Adipose tissue (tissue), 3 donors: ENCODE measurements around the gene MX1. TPM values are rescaled to one million over a fixed set of nuclear protein-coding genes. Genes with fewer than 3 reads are reported as not detected.

Source experiments
- H3K27ac ChIP-seq: one replicate; pipeline ENCODE4 v1.5.1; 2013; ENCODE audit warnings: low read depth, low read length
- WGBS, 3 donors: extraction: QIAGEN DNeasy Blood & Tissue Kit; methylation state at CpG; one replicate each; pipeline ENCODE4 v1.1.7; 2013; 5-methylcytosine and 5-hydroxymethylcytosine counted together
- polyA plus RNA-seq, 3 donors: library from polyadenylated mRNA; stranded (reverse); fragments of 200-250 nt; gene quantifications; one replicate each; pipeline ENCODE4 v1.2.3, GENCODE V29; 2013
- donor health status: healthy with polysubstance abuse.
- donor health status: Bipolar disorder and iron deficiency.
- donor health status: healthy.

Gene MX1
- polyA plus RNA-seq, 3 donors = 8.8 to 23.6 (median 12.3) TPM

DNA sequence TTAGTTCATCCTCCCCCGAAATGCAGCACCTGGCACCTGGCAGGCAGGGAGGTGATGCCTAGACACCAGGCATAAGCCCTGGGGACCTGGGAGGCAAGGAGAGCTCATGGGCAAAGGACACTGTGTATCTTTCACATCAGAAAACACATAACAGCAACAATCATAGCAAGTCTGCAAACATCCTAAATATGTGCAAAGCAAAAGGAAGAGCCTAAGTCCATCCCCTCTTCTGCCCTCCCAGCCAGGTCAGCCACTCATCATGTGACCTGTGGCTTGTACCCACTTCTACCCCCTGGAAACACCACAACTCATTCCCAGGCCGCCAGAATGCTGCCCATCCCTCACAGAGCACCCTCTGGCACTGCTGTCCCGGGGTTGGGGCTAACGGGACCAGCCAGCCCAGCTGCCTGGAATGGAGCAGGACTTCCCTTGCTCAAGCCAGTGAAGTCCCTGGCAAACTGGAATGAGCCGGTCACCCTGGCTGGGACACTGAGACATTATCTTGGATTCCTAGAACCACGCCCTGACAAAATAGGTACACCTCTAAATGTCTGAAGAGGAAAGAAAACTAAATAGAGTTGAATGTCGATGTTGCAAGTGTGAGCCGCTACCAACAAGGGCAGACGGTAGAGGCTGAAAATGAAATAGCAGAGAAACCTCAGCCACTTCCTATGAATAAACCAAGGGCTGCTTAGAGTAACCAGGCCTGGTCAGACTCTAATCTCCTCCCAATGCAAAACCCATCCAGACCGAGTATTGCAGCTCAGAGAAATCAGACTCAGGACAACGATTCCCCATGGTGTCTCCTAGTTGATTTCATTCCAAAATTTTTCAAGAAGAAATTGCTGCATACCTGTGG lies 52.5 kb downstream of the MX1 start:
- WGBS, 3 donors = 44 to 73% (median 69%) methylated on average over 11 of the region's 11 CpGs
- H3K27ac ChIP-seq = no peak overlapping the region

DNA sequence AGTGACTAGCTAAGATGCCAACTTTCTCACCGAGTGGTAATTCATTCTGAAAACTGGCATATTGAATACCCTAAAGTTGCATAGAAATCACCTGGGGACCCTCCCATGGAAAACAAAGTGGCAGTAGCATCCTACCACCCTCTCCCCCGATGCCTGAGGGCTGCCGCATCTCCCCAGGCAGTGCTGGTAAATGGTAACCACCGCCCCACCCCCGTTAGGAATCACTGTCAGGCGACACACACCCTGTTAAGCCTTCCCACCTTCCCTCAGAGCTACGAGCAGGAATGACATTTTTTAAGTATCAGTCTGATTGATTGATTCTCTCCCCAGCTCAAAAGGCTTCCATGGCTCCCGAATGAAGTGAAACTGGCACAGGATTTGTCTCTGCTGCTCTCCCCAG lies 53.6 kb downstream of the MX1 start:
- 57 to 71% (median 67%) methylated on average over 8 of the region's 8 CpGs for WGBS, 3 donors
- H3K27ac ChIP-seq = no peak overlapping the region

DNA sequence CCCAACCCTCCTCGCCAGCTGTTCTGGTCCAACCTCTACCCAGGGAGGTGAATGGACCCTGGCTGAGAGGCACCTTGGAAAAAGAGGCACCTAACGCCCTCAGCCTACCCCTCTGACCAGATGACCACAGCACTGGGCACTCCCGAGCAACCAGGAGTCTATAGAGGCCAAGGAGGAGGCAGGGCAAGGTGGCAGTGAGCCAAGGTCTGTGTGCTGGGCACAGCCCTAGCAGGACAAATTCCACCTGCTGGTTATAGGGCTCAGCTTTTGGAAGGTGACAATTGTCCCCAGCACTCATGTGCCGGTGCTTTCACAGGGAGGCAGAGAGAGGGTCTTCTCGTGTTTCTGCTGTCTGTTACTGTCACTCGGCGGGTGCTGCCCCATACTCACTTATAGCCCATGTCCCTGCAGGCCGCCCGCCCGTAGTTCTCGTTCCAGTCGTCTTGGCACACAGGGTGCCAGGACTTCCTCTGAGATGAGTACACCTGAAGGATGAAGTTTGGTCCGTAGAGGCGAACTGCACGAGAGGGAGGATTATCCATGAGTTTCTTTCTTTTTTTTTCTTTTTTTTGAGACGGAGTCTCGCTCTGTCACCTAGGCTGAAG lies 54.1 kb downstream of the MX1 start:
- H3K27ac ChIP-seq = no peak overlapping the region
- WGBS, 3 donors = 67 to 87% (median 85%) methylated on average over 17 of the region's 17 CpGs

DNA sequence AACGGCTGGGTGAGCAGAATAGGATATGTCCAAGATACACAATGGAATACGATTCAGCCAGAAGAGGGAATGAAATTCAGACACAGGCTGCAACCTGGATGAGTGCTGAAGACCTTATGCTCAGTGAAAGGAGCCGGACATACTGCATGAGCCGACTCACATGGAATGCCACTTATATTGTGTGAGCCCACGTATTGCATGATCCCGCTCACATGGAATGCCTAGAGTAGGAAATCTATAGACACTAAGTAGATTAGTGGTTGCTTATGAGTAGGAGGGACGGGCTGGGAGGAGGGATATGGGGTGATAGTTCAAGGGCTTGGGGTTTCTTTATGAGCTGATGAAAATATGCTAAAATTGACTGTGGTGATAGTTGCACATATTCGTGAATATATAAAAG lies 55.2 kb downstream of the MX1 start:
- no peak overlapping the region for H3K27ac ChIP-seq
- 79 to 88% (median 83%) methylated on average over 8 of the region's 8 CpGs for WGBS, 3 donors

DNA sequence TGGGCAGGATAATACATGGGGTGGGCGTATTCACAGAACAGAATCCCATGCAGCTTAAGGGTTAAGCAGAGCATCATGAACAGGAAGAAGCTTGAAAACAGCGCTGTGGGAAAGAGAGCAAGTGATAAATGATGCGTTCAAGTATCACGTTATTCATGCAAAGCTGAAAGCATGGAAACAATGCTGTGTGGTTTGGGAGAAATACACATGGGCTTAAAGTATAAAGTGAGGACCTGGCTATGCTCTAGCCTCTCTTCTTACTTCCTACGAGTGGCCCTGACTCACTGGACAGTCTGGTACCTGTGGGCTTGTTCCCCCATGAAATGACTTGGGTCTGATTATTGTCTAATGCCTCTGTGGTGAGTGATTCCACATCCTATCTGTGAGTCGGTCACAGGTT lies 56.3 kb downstream of the MX1 start:
- 25 to 46% (median 26%) methylated on average over 6 of the region's 6 CpGs for WGBS, 3 donors
- no peak overlapping the region for H3K27ac ChIP-seq

DNA sequence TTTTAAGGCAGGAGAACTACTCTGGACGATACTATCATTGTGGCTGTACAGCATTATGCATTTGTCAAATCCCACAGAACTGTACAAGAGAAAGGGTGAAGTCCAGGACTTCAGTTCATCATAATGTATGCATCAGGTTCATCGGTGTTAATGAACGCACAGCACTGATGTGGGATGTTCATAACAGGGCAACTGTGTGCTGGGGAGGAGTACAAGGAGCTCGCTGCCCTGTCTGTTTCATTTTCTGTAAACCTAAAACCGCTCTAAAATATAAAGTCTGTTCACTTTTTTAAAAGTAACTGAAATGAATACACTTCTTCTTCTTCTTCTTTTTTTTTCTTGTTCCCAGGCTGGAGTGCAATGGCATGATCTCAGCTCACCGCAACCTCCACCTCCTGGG lies 56.9 kb downstream of the MX1 start:
- 87 to 93% (median 89%) methylated on average over 6 of the region's 6 CpGs for WGBS, 3 donors
- no peak overlapping the region for H3K27ac ChIP-seq

DNA sequence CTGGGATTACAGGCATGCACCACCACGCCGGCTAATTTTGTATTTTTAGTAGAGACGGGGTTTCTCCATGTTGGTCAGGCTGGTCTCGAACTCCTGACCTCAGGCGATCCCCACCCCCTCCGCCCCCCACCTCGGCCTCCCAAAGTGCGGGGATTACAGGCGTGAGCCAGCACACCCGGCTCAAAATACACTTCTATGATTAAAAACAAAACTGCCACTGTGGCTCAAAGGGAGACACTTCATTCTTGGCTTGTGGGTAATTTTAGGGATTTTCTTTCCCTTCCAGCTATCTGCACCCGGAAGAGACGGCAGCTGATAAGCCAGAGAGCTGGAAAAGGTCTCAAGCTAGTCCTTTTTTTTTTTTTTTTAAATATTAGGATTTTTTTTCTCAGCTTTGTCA lies 57.4 kb downstream of the MX1 start:
- WGBS, 3 donors = 70 to 78% (median 77%) methylated on average over 12 of the region's 12 CpGs
- H3K27ac ChIP-seq = no peak overlapping the region

DNA sequence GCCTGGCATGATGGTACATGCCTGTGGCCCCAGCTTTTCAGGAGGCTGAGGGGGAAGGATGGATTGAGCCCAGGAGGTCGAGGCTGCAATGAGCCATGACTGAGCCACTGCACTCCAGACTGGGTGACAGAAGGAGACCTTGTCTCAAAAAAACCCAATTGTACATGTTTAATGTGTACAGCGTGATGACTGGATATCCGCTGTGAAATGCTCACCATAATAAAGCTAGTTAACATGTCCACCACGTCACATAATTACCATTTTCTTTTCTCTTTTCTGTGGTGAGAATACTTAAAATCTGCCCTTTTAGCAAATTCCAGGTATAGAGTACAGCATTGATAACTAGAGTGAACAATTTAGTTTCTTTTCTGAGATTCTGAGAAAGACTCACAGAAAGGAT lies 57.9 kb downstream of the MX1 start:
- no peak overlapping the region for H3K27ac ChIP-seq
- 87 to 92% (median 92%) methylated on average over 4 of the region's 4 CpGs for WGBS, 3 donors

DNA sequence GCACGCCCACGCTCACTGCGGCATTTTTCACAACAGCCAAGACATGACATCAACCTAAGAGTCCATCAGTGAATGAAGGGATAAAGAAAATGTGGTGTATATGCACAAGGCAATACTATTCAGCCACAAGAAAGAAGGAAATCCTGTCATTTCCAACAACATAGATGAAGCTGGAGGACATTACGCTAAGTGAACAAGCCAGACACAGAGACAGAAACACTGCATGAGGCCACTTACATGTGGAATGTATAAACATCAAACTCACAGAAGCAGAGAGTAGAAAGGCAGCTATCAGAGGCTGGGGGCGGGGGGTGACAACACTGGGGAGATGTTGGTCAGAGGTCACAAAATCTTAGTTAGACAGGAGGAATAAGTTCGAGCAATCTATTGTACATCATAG lies 61.0 kb downstream of the MX1 start:
- WGBS, 3 donors = 77 to 94% (median 83%) methylated on average over 6 of the region's 6 CpGs
- no peak overlapping the region for H3K27ac ChIP-seq

DNA sequence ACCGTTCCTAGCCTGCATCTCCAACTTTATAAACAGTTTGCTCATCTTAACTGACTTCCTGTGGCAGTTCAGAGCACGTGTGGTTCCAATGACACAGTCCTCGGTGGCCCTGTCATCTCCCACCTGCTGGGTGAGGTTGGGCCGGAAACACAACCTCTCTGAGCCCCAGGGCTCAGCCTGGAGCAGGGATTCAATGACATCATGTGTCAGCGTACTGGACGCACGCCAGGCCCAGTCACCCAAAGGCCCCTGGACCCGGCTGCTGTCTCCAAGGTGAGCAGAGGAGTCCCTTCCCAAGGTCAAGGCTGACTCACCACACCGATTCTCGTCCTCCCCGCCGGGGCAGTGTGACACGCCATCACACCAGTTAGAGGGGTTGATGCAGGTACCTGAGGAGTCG lies 62.0 kb downstream of the MX1 start:
- no peak overlapping the region for H3K27ac ChIP-seq
- WGBS, 3 donors = 82 to 88% (median 87%) methylated on average over 14 of the region's 14 CpGs

DNA sequence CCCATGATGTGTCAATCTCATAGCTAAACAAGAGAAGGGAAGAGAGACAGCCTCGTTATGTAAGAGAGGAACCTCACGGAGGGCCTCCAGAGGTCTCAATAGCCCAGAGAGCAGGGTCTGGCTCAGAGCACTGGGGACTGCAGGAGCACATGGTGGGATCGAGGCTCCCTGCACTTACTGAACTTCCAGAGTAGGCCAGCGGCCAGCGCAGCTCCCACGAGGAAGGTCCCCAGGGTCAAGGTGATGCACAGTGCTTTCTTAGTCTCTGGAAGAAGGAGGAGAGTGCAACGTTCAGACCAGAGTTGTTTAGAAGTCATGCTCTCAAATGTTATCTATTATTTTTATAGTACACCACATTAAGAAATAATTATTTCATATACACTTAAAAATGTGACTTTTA lies 63.3 kb downstream of the MX1 start:
- no peak overlapping the region for H3K27ac ChIP-seq
- 68 to 75% (median 75%) methylated on average over 7 of the region's 7 CpGs for WGBS, 3 donors

DNA sequence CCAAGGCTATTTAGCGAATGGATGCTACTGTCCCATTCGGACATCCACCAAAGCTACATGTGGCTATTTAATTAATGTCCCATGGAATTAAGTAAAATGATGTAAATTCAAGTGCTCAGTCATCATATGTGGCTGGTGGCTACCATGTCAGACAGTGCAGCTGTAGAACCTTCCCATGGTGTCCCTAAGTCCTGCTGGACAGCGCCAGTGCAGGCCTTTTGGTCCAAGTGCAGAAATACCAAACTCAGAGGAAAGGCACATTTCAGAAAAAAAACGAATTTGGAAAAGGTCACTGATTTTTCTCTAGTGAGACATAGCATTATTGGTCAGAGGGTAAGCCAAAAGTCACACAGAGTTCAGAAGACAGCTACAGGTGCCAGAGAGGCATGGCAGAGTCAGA lies 64.3 kb downstream of the MX1 start:
- WGBS, 3 donors = 70 to 79% (median 72%) methylated on average over 4 of the region's 4 CpGs
- no peak overlapping the region for H3K27ac ChIP-seq

DNA sequence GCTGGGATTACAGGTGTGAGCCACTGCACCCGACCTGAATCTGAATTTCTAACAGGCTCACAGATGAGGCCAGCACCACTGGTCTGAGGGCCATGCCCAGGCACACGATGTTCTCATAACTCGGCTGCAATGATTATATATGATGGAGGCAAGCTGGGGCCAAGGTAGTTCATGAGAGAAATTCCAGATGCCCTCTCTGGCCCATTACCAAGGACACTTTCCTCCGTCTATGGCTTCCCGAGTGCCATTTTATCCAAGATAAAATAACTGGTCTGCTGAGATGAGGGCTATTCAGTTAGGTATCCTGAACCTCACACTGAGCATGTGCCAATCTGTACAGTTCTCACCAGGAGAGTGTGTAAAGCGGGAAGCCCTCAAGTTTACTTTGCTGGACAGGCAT lies 65.4 kb downstream of the MX1 start:
- WGBS, 3 donors = 34 to 75% (median 67%) methylated on average over 6 of the region's 6 CpGs
- no peak overlapping the region for H3K27ac ChIP-seq

DNA sequence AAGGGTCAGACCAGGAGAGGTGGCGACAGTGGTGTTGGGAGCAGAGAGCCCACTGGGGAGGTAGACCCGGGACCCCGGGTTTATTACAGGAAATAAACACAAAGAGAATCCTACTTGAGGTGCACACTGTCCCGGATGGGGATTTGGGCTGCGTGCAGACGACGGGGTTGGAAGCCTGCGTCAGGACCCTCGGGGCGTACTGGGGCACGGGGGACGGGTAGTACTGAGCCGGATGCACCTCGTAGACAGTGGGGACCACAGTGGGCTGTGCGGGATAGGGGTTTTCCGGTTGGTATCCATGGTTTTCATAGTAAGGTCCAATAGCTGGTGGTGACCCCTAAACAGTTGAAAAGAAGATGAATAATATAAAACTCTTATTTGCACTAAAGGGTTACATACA lies 68.2 kb downstream of the MX1 start:
- 90 to 95% (median 94%) methylated on average over 16 of the region's 16 CpGs for WGBS, 3 donors
- H3K27ac ChIP-seq = no peak overlapping the region

DNA sequence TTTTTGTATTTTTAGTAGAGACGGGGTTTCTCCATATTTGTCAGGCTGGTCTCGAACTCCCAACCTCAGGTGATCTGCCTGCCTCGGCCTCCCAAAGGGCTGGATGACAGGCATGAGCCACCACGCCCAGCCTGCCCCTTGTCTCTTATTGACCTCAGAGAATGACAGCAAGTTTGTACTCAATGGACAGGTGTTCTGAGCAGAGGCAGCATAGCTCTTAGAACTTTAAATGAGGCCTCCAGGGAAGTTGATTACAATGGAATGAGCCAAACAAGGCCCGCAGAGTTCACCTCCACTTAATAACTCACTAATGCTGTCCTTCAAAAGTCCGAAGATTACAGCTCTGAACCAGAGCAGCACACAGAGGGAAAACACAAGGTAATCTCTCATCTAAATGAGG lies 71.0 kb downstream of the MX1 start:
- WGBS, 3 donors = 52 to 85% (median 84%) methylated on average over 6 of the region's 6 CpGs
- no peak overlapping the region for H3K27ac ChIP-seq

DNA sequence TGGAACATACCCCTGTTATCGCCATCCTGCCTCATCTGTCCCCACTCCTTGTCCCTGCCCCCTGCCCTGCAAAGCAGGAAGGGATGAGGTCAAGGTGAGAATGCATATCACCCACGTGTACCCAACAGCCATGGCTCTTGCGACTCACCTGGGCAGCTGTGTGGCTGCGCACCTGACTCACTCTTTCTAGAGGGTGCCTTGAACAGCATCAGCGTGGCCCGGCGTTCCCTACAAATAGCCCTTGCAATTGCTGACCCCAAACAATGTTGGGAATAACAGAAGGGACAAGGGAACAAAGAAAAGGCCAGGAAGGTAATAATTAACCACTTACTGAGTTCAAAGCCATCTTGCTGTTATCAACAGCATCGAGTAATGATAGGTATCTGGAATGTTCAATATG lies 71.7 kb downstream of the MX1 start:
- H3K27ac ChIP-seq = no peak overlapping the region
- 40 to 85% (median 79%) methylated on average over 8 of the region's 8 CpGs for WGBS, 3 donors

DNA sequence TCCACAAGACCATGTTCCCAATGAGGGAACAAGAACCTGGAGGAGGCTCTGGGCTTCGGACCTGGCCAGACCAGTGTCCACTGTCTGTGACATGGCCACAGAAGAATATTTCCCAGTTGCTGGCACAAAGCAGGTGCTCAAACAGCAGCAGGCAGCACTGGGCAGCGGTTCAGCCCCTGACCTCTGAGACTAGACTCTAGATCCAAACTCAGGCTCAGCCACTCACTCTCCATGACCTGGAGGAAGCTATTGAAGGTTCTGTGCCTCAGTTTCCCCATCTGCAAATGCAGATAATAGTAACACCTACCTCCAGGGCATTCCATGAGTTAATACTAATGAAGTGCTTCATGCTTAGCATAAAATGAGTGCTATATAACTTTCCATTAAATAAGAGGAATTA lies 73.9 kb downstream of the MX1 start:
- H3K27ac ChIP-seq = no peak overlapping the region
- WGBS, 3 donors = 32 to 79% (median 75%) methylated on average over 2 of the region's 2 CpGs

DNA sequence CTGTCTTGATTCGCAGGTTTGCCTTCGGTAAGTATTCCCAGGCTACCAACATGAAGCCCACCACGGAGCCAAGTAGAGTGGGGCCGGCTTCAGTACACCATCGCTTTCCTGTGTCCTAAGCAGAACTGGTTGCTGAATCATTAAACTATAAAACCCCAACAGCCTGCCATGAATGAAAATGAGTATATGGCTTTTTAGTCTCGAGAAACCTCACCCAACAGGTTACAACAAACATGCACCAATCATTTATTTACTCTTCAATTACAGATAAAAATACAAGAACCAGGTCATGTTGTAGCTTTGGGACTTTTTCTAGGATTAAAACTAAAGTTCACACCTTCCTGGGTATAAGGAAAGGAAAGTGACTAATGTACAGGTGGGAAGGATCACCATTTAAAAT lies 74.3 kb downstream of the MX1 start:
- H3K27ac ChIP-seq = no peak overlapping the region
- 29 to 90% (median 81%) methylated on average over 6 of the region's 6 CpGs for WGBS, 3 donors

DNA sequence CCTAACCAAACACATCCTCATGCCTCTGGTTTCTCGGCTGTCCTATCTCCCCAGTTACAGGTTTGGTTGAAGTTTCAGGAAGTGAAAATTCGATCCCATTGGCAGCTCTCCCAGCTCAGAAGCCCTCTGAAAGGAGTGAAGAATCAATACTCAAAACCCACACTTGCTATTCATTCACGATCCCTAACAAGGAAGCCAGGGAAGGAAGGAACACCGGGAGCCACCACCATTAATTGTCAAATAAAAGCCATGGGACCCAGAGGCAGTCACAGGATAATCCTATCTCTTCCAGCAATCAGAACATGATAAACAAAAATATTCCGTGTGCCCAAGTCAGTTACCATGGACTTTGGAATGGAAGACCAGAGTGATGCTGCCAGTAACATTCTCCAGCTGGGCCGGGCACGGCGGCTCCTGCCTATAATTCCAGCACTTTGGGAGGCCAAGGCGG lies 74.9 kb downstream of the MX1 start:
- WGBS, 3 donors = 18 to 62% (median 58%) methylated on average over 9 of the region's 9 CpGs
- H3K27ac ChIP-seq = no peak overlapping the region

DNA sequence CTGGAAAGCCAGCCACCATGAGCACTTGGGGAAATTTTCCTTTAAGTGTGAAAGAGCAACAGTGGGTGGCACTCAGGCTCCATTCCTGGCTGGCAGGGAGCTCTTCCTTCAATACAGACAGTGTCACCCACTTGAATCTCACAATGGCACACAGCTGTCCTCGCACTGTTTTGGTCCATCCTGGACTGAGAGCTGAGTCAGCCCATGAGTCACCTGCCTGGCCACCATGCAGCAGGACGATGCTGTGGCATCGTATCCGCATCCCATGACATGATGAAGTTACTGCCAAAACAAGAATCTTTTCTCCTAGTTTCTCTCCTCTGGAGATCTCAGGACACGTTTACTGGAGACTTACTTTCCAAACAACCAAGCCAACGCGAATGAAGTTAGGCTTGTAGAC lies 75.9 kb downstream of the MX1 start:
- H3K27ac ChIP-seq = no peak overlapping the region
- WGBS, 3 donors = 65 to 82% (median 79%) methylated on average over 7 of the region's 7 CpGs
